ENCODE data around the gene DYSF.

- no peak for TF ChIP-seq REST (IDR thresholded peaks at IDR 0.05; ENCODE audit: low read depth)
- TF ChIP-seq, protein P1, sequence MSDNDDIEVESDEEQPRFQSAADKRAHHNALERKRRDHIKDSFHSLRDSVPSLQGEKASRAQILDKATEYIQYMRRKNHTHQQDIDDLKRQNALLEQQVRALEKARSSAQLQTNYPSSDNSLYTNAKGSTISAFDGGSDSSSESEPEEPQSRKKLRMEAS (IDR thresholded peaks at IDR 0.05): no peak
- TF ChIP-seq TCF12 (IDR thresholded peaks at IDR 0.05; ENCODE audit: low read depth): no peak
- TF ChIP-seq EP300 (IDR thresholded peaks at IDR 0.05; ENCODE audit: borderline replicate concordance): no peak
- no peak for TF ChIP-seq FOXM1 (IDR thresholded peaks at IDR 0.05; ENCODE audit: borderline replicate concordance, low read depth)
- TF ChIP-seq TAF1 (IDR thresholded peaks at IDR 0.05; ENCODE audit: low read depth): no peak
- TF ChIP-seq CEBPB (IDR thresholded peaks at IDR 0.05): no peak
- no peak for TF ChIP-seq YY1 (IDR thresholded peaks at IDR 0.05; ENCODE audit: low read depth)
- TF ChIP-seq ZBTB7A (IDR thresholded peaks at IDR 0.05; ENCODE audit: low read depth): no peak
- TF ChIP-seq, protein P2, sequence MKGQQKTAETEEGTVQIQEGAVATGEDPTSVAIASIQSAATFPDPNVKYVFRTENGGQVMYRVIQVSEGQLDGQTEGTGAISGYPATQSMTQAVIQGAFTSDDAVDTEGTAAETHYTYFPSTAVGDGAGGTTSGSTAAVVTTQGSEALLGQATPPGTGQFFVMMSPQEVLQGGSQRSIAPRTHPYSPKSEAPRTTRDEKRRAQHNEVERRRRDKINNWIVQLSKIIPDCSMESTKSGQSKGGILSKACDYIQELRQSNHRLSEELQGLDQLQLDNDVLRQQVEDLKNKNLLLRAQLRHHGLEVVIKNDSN (IDR thresholded peaks at IDR 0.05): no peak
- no peak for TF ChIP-seq RAD21 (IDR thresholded peaks at IDR 0.05; ENCODE audit: low read depth)
- TF ChIP-seq EGR1 (IDR thresholded peaks at IDR 0.05): no peak
These were observed 24.6 kb upstream of the DYSF start for GRCh38 chr2:71428472-71429383.
